HG03575 (cell line): ENCODE data around the gene SLC6A19.

Experiments used
- ATAC-seq: cut with Tn5 transposase; IDR thresholded peaks from one replicate; pipeline ENCODE4 v1.9.1; 2021; ENCODE audit not compliant: unreplicated experiment, insufficient number of reproducible peaks, low FRiP score; ENCODE audit errors: extremely low read depth

The SLC6A19 gene

GRCh38 chr5:1164696-1165630 lies 36.4 kb upstream of the SLC6A19 start:
- no peak for ATAC-seq

GRCh38 chr5:1165864-1166263 lies 35.5 kb upstream of the SLC6A19 start:
- no peak for ATAC-seq

- no peak for ATAC-seq
Measured at GRCh38 chr5:1166370-1166769, 35.0 kb upstream of the SLC6A19 start.

GRCh38 chr5:1167361-1167727 lies 34.1 kb upstream of the SLC6A19 start:
- ATAC-seq: no peak

- ATAC-seq: no peak
Measured at GRCh38 chr5:1167728-1168709, 33.4 kb upstream of the SLC6A19 start.

GRCh38 chr5:1168796-1169195 lies 32.6 kb upstream of the SLC6A19 start:
- ATAC-seq: no peak

GRCh38 chr5:1169211-1170115 lies 31.9 kb upstream of the SLC6A19 start:
- ATAC-seq: no peak

- ATAC-seq: no peak
Measured at GRCh38 chr5:1171340-1171941, 30.0 kb upstream of the SLC6A19 start.

GRCh38 chr5:1172007-1172581 lies 29.3 kb upstream of the SLC6A19 start:
- no peak for ATAC-seq

- no peak for ATAC-seq
Measured at GRCh38 chr5:1172670-1173404, 28.6 kb upstream of the SLC6A19 start.

- no peak for ATAC-seq
Measured at GRCh38 chr5:1173485-1174070, 27.8 kb upstream of the SLC6A19 start.

GRCh38 chr5:1174122-1174936 lies 27.1 kb upstream of the SLC6A19 start:
- ATAC-seq: no peak

- ATAC-seq: no peak
Measured at GRCh38 chr5:1175015-1175414, 26.4 kb upstream of the SLC6A19 start.

- no peak for ATAC-seq
Measured at GRCh38 chr5:1175801-1176472, 25.5 kb upstream of the SLC6A19 start.

GRCh38 chr5:1176473-1177391 lies 24.7 kb upstream of the SLC6A19 start:
- ATAC-seq: no peak
